Neural cell (in vitro differentiated cells): ENCODE measurements around the gene NECTIN4. TPM values are rescaled to one million over a fixed set of nuclear protein-coding genes. Genes with fewer than 3 reads are reported as not detected.

Experiments used
- H2AFZ ChIP-seq: fragments of 200-600, 300-800 bp; sonication (generic), shearing (Covaris generic); 2 replicates; pipeline ENCODE4 v1.6.0; 2014; ENCODE audit warnings: low read depth, mild to moderate bottlenecking, antibody characterized with exemption, low read length, moderate library complexity
- H3F3A ChIP-seq: fragments of 200-600 bp; shearing (Covaris generic); 2 replicates; pipeline ENCODE4 v1.6.1; 2016; ENCODE audit warnings: mild to moderate bottlenecking, moderate library complexity, mixed read lengths, antibody characterized with exemption, low read length; ENCODE audit not compliant: insufficient read depth, poor library complexity, severe bottlenecking
- H3K27ac ChIP-seq: fragments of 200-600, 300-800 bp; sonication (generic), shearing (Covaris generic); 2 replicates; pipeline ENCODE4 v1.5.1; 2014; ENCODE audit warnings: mild to moderate bottlenecking, low read length, moderate library complexity
- H3K27me3 ChIP-seq: fragments of 300-800, 200-600 bp; sonication (generic), shearing (Covaris generic); 2 replicates; pipeline ENCODE4 v1.6.0; 2014; ENCODE audit warnings: mild to moderate bottlenecking, low read depth, low read length, moderate library complexity; ENCODE audit not compliant: insufficient read depth
- H3K36me3 ChIP-seq: fragments of 300-800, 200-600 bp; sonication (generic), shearing (Covaris generic); 2 replicates; pipeline ENCODE4 v1.5.1; 2014; ENCODE audit warnings: mild to moderate bottlenecking, antibody characterized with exemption, low read length, moderate library complexity; ENCODE audit not compliant: insufficient read depth
- H3K4me2 ChIP-seq: fragments of 300-800, 200-600 bp; sonication (generic), shearing (Covaris generic); 2 replicates; pipeline ENCODE4 v1.6.0; 2014; ENCODE audit warnings: mild to moderate bottlenecking, low read length
- H3K4me3 ChIP-seq: fragments of 300-800, 200-600 bp; sonication (generic), shearing (Covaris generic); 2 replicates; pipeline ENCODE4 v1.5.1; 2014; ENCODE audit warnings: mild to moderate bottlenecking, low read length, moderate library complexity
- H3K79me2 ChIP-seq: fragments of 200-600 bp; shearing (Covaris generic); replicated peaks from 2 replicates; pipeline ENCODE4 v1.6.0; 2014; ENCODE audit warnings: mild to moderate bottlenecking, low read length, moderate library complexity; ENCODE audit not compliant: insufficient read depth
- H3K9ac ChIP-seq: fragments of 300-800, 200-600 bp; sonication (generic), shearing (Covaris generic); 2 replicates; pipeline ENCODE4 v1.6.1; 2016; ENCODE audit warnings: mild to moderate bottlenecking, low read length, mixed read lengths
- H3K9me2 ChIP-seq: fragments of 200-600 bp; shearing (Covaris generic); 2 replicates; pipeline ENCODE4 v1.6.1; 2016; ENCODE audit warnings: mild to moderate bottlenecking, low read length, mixed read lengths; ENCODE audit not compliant: insufficient read depth
- H3K9me3 ChIP-seq: fragments of 200-600, 300-800 bp; sonication (generic), shearing (Covaris generic); 2 replicates; pipeline ENCODE4 v1.6.1; 2016; ENCODE audit warnings: mild to moderate bottlenecking, mixed run types, low read length, moderate library complexity, mixed read lengths
- H4K20me1 ChIP-seq: fragments of 200-600 bp; shearing (Covaris generic); 2 replicates; pipeline ENCODE4 v1.6.1; 2016; ENCODE audit warnings: mild to moderate bottlenecking, mixed run types; ENCODE audit not compliant: insufficient read depth
- CTCF ChIP-seq: fragments of 450-650 bp; IDR thresholded peaks from 2 replicates; pipeline ENCODE4 v1.5.1; 2014; ENCODE audit warnings: antibody characterized with exemption, mild to moderate bottlenecking, moderate library complexity; ENCODE audit not compliant: poor library complexity, severe bottlenecking
- EP300 ChIP-seq: fragments of 450-650 bp; conservative IDR thresholded peaks from 2 replicates; pipeline ENCODE4 v1.6.1; 2014; ENCODE audit warnings: antibody characterized with exemption, mild to moderate bottlenecking, moderate library complexity; ENCODE audit not compliant: poor library complexity, severe bottlenecking
- EZH2 ChIP-seq: fragments of 200-600, 300-800 bp; shearing (Covaris generic), sonication (generic); IDR thresholded peaks from 2 replicates; pipeline ENCODE4 v1.6.1; 2014; ENCODE audit warnings: antibody characterized with exemption, low read length, borderline replicate concordance, mild to moderate bottlenecking; ENCODE audit not compliant: insufficient read depth, poor library complexity, severe bottlenecking
- MXI1 ChIP-seq: fragments of 450-650 bp; conservative IDR thresholded peaks from 2 replicates; pipeline ENCODE4 v1.6.1; 2014; ENCODE audit warnings: antibody characterized with exemption, mild to moderate bottlenecking; ENCODE audit not compliant: poor library complexity, severe bottlenecking
- POLR2AphosphoS5 ChIP-seq: IDR thresholded peaks from 2 replicates; pipeline ENCODE4 v1.6.1; 2012
- RAD21 ChIP-seq: fragments of 450-650 bp; conservative IDR thresholded peaks from 2 replicates; pipeline ENCODE4 v1.6.1; 2014; ENCODE audit warnings: antibody characterized with exemption, mild to moderate bottlenecking, moderate library complexity
- REST ChIP-seq: IDR thresholded peaks from 2 replicates; pipeline ENCODE4 v1.6.1; 2012; ENCODE audit warnings: borderline replicate concordance
- SMC3 ChIP-seq: fragments of 450-650 bp; conservative IDR thresholded peaks from 2 replicates; pipeline ENCODE4 v1.6.1; 2014; ENCODE audit warnings: antibody characterized with exemption, mild to moderate bottlenecking, moderate library complexity; ENCODE audit not compliant: poor library complexity
- TAF1 ChIP-seq: IDR thresholded peaks from 2 replicates; pipeline ENCODE4 v1.6.1; 2012; ENCODE audit warnings: low read depth
- polyA plus RNA-seq: library from polyadenylated mRNA; depleted of rRNA; stranded (reverse); fragments of >200 nt; gene quantifications from 2 replicates; pipeline ENCODE4 v1.2.3, GENCODE V29; 2014

NECTIN4 gene
- polyA plus RNA-seq, 1 donor from 2014 or later: not detected

GRCh38 chr1:161080441-161081405 is 8.6 kb downstream of the NECTIN4 start:
- no peak overlapping the region for H2AFZ ChIP-seq
- H3K36me3 ChIP-seq: no peaks in the 10 kb centered on the region
- no peak overlapping the region for H3K4me2 ChIP-seq

More at GRCh38 chr1:161080441-161081405, 8.6 kb downstream of the NECTIN4 start:
- H3K27me3 ChIP-seq: no peaks in the 10 kb centered on the region
- no peak overlapping the region for H3K9ac ChIP-seq
- TF ChIP-seq CTCF (no peak), TAF1 (no peak), EZH2 (no peak), SMC3 (no peak), REST (no peak), POLR2AphosphoS5 (no peak), EP300 (no peak), RAD21 (no peak), MXI1 (no peak)
- no peaks in the 10 kb centered on the region for H3F3A ChIP-seq
- no peaks in the 10 kb centered on the region for H3K79me2 ChIP-seq
- no peaks in the 10 kb centered on the region for H3K9me3 ChIP-seq
- H4K20me1 ChIP-seq: no peaks in the 10 kb centered on the region
- no peak overlapping the region for H3K27ac ChIP-seq
- H3K9me2 ChIP-seq: no peaks in the 10 kb centered on the region
- no peak overlapping the region for H3K4me3 ChIP-seq
